Measurements from ENCODE around the gene MEX3A. TPM values are rescaled to one million over a fixed set of nuclear protein-coding genes. Genes with fewer than 3 reads are reported as not detected.

Gene MEX3A
- total RNA-seq, 1 experiment from 2014 or later, result 68.0 TPM

DNA sequence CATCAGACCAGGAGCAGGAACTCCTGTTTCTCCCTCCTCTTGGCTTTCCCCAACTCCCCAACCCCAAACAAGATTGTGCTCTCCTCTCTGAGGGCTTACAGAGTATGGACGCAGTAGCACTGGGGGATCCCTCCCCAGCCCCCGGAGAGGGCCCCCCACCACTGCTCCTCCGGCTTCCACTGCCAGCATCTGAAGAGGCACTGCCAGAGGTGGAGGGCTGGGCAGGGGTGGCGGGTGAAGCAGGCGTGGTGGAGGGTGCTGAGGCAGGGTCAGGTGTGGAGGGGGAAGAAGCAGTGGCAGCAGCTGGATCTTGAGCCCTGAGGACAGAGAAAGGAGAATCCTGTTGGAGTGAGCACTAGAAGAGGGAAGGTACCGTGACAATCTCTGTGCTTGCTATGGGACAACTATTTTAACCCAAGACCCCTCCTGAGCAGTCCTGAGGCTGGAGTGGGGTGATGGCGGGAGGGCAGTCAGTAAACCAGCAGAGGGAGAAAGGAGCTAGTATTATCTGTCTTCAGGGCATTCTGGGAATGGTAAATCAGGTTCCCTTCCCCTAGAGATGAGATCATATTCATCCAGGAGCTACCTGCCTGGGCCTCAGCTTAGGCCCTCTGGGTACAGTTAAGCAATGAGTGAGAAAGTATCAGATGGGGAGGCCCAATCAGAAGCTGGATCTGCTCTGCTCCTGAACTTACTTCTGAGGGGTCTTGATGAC lies 31.1 kb downstream of the MEX3A start:
- Histone ChIP-seq H3T11ph (ENCODE audit: low read length) (no peak overlapping the region), H2BK120ac (ENCODE audit: low read depth, low read length, poor library complexity, severe bottlenecking) (no peak overlapping the region), H3K23ac (ENCODE audit: insufficient read length, low read depth, low read length) (no peak overlapping the region), H4K8ac (replicated peaks; ENCODE audit: insufficient read length, low read depth, low read length) (no peak overlapping the region), H3K9me3 (ENCODE audit: control insufficient read depth, low read depth, low read length) (no peaks in the 10 kb centered on the region), H2AFZ (ENCODE audit: low read length) (no peak overlapping the region), H3K27me3 (ENCODE audit: insufficient read depth, low read length) (no peaks in the 10 kb centered on the region), H3K79me1 (ENCODE audit: insufficient read depth, low read depth, low read length, poor library complexity, severe bottlenecking) (peaks cover 4% of the 10 kb centered on the region), H3K56ac (ENCODE audit: insufficient read length, low read depth, low read length) (no peak overlapping the region), H3K4ac (ENCODE audit: low read depth, low read length) (no peak overlapping the region), H2BK20ac (ENCODE audit: low read depth, low read length, poor library complexity, severe bottlenecking) (no peak overlapping the region), H4K5ac (ENCODE audit: insufficient read length, low read depth, low read length) (no peak overlapping the region), H2BK12ac (ENCODE audit: insufficient read length, low read depth, low read length) (no peak overlapping the region), H2AK5ac (ENCODE audit: insufficient read length, low read length) (no peak overlapping the region), H2BK5ac (ENCODE audit: insufficient read length, low read length) (no peak overlapping the region), H3K9ac (ENCODE audit: extremely low read depth, insufficient read length, low read length) (no peak overlapping the region), H2BK15ac (ENCODE audit: low read depth, low read length) (no peak overlapping the region), H4K91ac (ENCODE audit: insufficient read length, low read depth, low read length) (no peak overlapping the region), H3K4me1 (ENCODE audit: insufficient read depth, low read length) (0 out of 2 replicates have a peak, but pooled peaks cover 2% of the 10 kb centered on the region), H3K23me2 (ENCODE audit: insufficient read length, low read depth, low read length, poor library complexity, severe bottlenecking) (peaks cover 10% of the 10 kb centered on the region), H3K79me2 (ENCODE audit: insufficient read depth, low read length) (no peaks in the 10 kb centered on the region; the same call in 1 of the 2 replicates), H4K20me1 (ENCODE audit: control insufficient read depth, insufficient read depth, insufficient read length) (no peaks in the 10 kb centered on the region), H3K14ac (ENCODE audit: insufficient read depth, low read length) (no peak overlapping the region), H3K18ac (ENCODE audit: insufficient read length, low read depth, low read length) (no peak overlapping the region), H3K27ac (ENCODE audit: insufficient read length, low read depth, low read length) (no peak overlapping the region), H3K4me2 (ENCODE audit: insufficient read depth, insufficient read length, low read length) (no peak overlapping the region)
- peaks cover 14 to 40% (median 39%) of the 10 kb centered on the region in 3 experiments for H3K36me3 Mint-ChIP-seq (ENCODE audit: insufficient read depth in 1 of 3, low read depth in 3 of 3)
- DNase-seq, result no peak
- H3K4me1 Mint-ChIP-seq, result peaks cover 18 to 20% of the 10 kb centered on the region in 2 experiments
- TF ChIP-seq, protein P1, sequence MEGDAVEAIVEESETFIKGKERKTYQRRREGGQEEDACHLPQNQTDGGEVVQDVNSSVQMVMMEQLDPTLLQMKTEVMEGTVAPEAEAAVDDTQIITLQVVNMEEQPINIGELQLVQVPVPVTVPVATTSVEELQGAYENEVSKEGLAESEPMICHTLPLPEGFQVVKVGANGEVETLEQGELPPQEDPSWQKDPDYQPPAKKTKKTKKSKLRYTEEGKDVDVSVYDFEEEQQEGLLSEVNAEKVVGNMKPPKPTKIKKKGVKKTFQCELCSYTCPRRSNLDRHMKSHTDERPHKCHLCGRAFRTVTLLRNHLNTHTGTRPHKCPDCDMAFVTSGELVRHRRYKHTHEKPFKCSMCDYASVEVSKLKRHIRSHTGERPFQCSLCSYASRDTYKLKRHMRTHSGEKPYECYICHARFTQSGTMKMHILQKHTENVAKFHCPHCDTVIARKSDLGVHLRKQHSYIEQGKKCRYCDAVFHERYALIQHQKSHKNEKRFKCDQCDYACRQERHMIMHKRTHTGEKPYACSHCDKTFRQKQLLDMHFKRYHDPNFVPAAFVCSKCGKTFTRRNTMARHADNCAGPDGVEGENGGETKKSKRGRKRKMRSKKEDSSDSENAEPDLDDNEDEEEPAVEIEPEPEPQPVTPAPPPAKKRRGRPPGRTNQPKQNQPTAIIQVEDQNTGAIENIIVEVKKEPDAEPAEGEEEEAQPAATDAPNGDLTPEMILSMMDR (conservative IDR thresholded peaks at IDR 0.05), result no peak; the same call in 2 of the 3 replicates
- no CpG with 5 or more reads among the region's 7 CpGs for WGBS (ENCODE audit: extremely low coverage, insufficient read length, low lambda C conversion rate)
- H3K4me3 Mint-ChIP-seq, result peak overlapping the region; percentile 62 to 84; a peak in 3 of 5 replicates
- H3K27ac Mint-ChIP-seq, result no peak overlapping the region; a peak in 1 of 7 replicates
- no peaks in the 10 kb centered on the region for H3K27me3 Mint-ChIP-seq (ENCODE audit: low read depth)
- no peaks in the 10 kb centered on the region for H3K9me3 Mint-ChIP-seq

Data from H9 (cell line).